Ascending aorta (tissue), 2 donors: ENCODE results near the gene PEDS1. TPM values are rescaled to one million over a fixed set of nuclear protein-coding genes. Genes with fewer than 3 reads are reported as not detected.
A peak's percentile ranks its signal among the peaks of the same experiment; 100 is the strongest.
"Not testable (repeated sequence)": the region's sequence is repeated elsewhere in the genome, so short reads cannot be mapped to it uniquely, and the experiment has no call there.

ENCODE experiments used
- DNase-seq, 2 donors: peaks; one replicate each; pipeline ENCODE4 v3.0.0-alpha.2; 2019; ENCODE audit warnings: low spot score in 2 of 2
- H3K27ac ChIP-seq, 2 donors: fragments of 200-600 bp; sonication (generic); one replicate each; pipeline ENCODE4 v1.5.1; 2016 to 2017; ENCODE audit warnings: mild to moderate bottlenecking in 1 of 2
- H3K27me3 ChIP-seq: fragments of 200-600 bp; sonication (generic); one replicate; pipeline ENCODE4 v1.5.1; 2017
- H3K36me3 ChIP-seq, 2 donors: fragments of 200-600 bp; sonication (generic); one replicate each; pipeline ENCODE4 v1.5.1; 2016
- H3K4me1 ChIP-seq, 2 donors: fragments of 200-600 bp; sonication (generic); one replicate each; pipeline ENCODE4 v1.5.1; 2016 to 2017; ENCODE audit warnings: mild to moderate bottlenecking in 1 of 2
- H3K4me3 ChIP-seq, 2 donors: fragments of 200-600 bp; sonication (generic); one replicate each; pipeline ENCODE4 v1.5.1; 2016 to 2017; ENCODE audit warnings: mild to moderate bottlenecking in 1 of 2
- H3K9me3 ChIP-seq, 2 donors: fragments of 200-600 bp; sonication (generic); one replicate each; pipeline ENCODE4 v1.5.1; 2016
- intact Hi-C: fragments of 100-400 bp; cut with DNase I; formaldehyde crosslinking; loops from one replicate; pipeline ENCODE4 v1.15.1; 2023
- total RNA-seq: library from RNA; depleted of rRNA; stranded (reverse); fragments of >200 nt; gene quantifications from one replicate; pipeline ENCODE4 v1.1.0, GENCODE V29; 2016
- TF ChIP-seq, protein P1 (sequence below), 3 experiments: fragments of 200-600 bp in 2 of 3; fragments of 450-650 bp in 1 of 3; sonication (generic) in 2 of 3; IDR thresholded peaks; one replicate each; pipeline ENCODE4 v1.5.1; 2016 to 2019; ENCODE audit warnings: antibody characterized with exemption in 3 of 3, mild to moderate bottlenecking in 1 of 3, moderate library complexity in 1 of 3

Gene PEDS1
- total RNA-seq, 1 donor from 2014 or later = 23.9 TPM

GRCh38 chr20:50107086-50107660, 46.4 kb downstream of the PEDS1 start:
- H3K4me3 ChIP-seq = no peak overlapping the region
- peak in 1 of 2 donors; percentile 18 for DNase-seq
- H3K4me1 ChIP-seq = peaks cover 11 to 52% of the 10 kb centered on the region in 2 donors
- H3K27me3 ChIP-seq = no peaks in the 10 kb centered on the region
- intact Hi-C loops = no loop called here
- peak overlapping the region in 1 of 2 donors; percentile 23 for H3K27ac ChIP-seq
- H3K9me3 ChIP-seq = no peaks in the 10 kb centered on the region
- H3K36me3 ChIP-seq = no peaks in the 10 kb centered on the region
- TF ChIP-seq, protein P1, sequence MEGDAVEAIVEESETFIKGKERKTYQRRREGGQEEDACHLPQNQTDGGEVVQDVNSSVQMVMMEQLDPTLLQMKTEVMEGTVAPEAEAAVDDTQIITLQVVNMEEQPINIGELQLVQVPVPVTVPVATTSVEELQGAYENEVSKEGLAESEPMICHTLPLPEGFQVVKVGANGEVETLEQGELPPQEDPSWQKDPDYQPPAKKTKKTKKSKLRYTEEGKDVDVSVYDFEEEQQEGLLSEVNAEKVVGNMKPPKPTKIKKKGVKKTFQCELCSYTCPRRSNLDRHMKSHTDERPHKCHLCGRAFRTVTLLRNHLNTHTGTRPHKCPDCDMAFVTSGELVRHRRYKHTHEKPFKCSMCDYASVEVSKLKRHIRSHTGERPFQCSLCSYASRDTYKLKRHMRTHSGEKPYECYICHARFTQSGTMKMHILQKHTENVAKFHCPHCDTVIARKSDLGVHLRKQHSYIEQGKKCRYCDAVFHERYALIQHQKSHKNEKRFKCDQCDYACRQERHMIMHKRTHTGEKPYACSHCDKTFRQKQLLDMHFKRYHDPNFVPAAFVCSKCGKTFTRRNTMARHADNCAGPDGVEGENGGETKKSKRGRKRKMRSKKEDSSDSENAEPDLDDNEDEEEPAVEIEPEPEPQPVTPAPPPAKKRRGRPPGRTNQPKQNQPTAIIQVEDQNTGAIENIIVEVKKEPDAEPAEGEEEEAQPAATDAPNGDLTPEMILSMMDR (IDR thresholded peaks at IDR 0.05) = no peak

- Histone ChIP-seq H3K27ac (peak overlapping the region in 1 of 2 donors; percentile 42), H3K4me1 (peaks cover 11 to 50% of the 10 kb centered on the region in 2 donors)
- H3K27me3 ChIP-seq, intact Hi-C loops, H3K4me3 ChIP-seq, H3K9me3 ChIP-seq, H3K36me3 ChIP-seq, DNase-seq: not testable (repeated sequence)
Measured at GRCh38 chr20:50106669-50107068, 46.9 kb downstream of the PEDS1 start.

Other genes with a start within 250 kb of the PEDS1 start
- 7.6 TPM for gene SPATA2, start 238.2 kb downstream of the PEDS1 start, total RNA-seq
- gene RNF114, start 217.3 kb downstream of the PEDS1 start, total RNA-seq = 77.0 TPM
- gene SNAI1, start 170.7 kb downstream of the PEDS1 start, total RNA-seq = 64.4 TPM
- gene UBE2V1, start 40.6 kb downstream of the PEDS1 start, total RNA-seq = 39.4 TPM
- gene CEBPB, start 37.1 kb upstream of the PEDS1 start, total RNA-seq = 360 TPM